GM10266 (cell line): ENCODE data around the gene CACNA1C.

Source experiments
- DNase-seq: peaks from one replicate; pipeline ENCODE4 v3.0.0; 2012; ENCODE audit errors: extremely low spot score
- TF ChIP-seq, protein P1 (sequence below): IDR thresholded peaks from 2 replicates; pipeline ENCODE4 v1.5.1; 2012; ENCODE audit warnings: mild to moderate bottlenecking, low read depth; ENCODE audit not compliant: control insufficient read depth, insufficient read depth; ENCODE audit errors: missing control alignments

CACNA1C gene

DNA sequence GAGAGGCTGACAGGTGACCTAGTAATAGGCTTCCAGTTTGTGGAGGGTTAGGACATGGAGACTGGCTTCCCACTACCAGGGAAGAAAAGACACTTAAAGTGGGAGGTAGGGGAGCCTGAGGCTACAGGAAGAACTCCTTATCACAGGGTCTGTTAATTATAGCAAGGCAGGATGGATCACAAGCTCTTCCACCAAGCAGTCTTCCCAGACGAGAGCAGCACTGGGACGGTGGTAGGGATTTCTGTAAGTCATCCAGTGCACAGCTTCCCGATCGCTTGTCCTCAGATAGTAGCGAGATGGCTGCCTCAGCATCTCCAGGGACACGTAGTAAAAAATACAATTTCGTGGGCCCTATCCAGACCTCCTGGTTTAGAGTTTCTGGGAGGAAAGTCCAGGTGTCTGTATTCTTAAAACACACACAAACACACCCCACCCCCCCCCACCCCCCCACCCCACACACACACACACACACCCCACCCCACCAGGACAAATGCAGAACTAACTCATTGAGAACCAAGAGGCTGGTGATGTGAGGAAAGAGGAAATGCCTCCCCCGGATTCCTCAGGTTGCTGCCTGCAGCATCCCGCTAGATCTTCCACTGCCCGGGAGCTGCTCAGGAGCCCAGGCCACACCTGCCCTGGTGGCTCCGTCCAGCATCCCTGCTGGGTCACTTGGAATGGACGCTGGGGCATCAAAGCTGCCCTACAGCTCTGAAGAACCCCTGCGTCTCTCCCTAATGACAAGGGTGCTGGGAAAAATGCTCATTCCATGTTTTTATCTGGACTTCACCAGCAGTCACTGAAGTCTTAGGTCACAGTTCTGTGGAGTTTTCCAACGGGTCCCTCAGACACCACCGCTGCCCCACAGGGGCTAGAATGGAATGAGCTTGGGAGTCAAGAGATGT is 307.2 kb downstream of the CACNA1C start:
- DNase-seq = no peak
- TF ChIP-seq, protein P1, sequence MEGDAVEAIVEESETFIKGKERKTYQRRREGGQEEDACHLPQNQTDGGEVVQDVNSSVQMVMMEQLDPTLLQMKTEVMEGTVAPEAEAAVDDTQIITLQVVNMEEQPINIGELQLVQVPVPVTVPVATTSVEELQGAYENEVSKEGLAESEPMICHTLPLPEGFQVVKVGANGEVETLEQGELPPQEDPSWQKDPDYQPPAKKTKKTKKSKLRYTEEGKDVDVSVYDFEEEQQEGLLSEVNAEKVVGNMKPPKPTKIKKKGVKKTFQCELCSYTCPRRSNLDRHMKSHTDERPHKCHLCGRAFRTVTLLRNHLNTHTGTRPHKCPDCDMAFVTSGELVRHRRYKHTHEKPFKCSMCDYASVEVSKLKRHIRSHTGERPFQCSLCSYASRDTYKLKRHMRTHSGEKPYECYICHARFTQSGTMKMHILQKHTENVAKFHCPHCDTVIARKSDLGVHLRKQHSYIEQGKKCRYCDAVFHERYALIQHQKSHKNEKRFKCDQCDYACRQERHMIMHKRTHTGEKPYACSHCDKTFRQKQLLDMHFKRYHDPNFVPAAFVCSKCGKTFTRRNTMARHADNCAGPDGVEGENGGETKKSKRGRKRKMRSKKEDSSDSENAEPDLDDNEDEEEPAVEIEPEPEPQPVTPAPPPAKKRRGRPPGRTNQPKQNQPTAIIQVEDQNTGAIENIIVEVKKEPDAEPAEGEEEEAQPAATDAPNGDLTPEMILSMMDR = no peak

- no peak for DNase-seq
- TF ChIP-seq, protein P1 = no peak
These were observed 307.9 kb downstream of the CACNA1C start for GRCh38 chr12:2360630-2361170.

DNA sequence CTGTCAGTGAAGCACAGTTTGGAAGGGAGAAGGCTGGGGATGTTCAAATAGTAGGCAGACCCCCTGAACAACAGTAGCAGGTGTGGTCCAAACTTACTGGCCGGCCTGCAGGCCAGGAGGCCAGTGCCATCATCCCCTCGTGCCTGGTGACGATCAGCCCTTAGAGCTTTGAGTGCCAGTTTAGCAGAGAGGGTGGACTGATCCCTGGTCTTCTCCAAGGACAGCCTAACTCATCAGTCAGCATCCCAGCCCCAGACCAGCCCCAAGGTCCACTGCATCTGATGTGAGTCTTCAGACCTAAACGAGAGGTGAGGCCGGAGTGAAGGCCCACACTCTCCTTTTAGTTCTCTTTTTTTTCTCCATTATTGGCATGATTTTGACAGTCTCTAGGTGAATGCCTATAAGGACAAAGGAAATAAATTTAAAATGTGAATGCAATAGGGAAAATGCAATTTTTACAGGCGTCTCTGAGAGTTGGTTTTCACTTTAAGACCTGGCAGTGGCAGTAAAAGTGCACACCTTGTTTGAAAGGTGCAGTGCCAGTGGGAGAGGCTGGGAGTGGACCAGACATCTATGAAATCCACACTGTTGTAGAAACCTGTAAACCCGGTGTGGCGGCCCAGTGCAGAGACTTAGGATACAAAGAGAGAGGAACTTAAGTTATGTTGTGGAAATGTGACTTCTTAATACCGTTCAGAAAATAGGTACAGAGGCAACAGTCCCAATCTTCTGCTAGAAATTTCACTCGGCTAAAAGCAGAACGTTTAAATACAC is 311.2 kb downstream of the CACNA1C start:
- DNase-seq = no peak
- TF ChIP-seq, protein P1 = no peak

DNA sequence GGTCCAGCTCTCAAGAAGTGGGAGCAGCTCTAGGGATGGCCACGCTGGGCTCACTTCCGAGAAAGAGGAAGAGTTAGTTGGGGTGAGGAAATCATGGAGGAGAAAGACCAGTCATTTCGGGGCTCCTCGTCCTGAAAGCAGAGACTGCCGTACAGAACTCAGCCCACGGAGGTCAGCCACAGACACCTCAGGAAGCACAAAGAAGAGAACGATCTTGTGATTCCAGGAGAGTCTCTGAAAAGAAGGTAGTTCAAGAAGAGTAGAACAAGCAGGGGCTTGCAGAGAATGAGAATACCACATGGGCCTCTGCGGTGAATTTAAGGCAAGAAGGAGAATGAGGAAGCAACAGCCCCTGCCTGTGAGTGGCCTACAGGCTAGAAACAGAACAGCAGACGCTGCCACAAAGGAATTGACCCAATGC is 311.9 kb downstream of the CACNA1C start:
- TF ChIP-seq, protein P1 = no peak
- no peak for DNase-seq

DNA sequence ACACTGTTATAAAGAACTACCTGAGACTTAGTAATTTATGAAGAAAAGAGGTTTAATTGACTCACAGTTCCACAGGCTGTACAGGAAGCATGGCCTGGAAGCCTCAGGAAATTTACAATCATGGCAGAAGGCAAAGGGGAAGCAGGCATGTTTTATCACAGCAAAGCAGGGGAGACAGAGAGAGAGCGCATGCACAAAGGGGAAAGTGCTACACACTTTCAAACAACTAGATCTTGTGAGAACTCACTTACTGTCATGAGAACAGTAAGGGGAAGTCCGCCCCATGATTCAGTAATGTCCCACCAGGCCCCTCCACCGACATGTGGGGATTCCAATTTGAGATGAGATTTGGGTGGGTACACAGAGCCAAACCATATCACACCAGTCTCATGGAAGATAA is 313.9 kb downstream of the CACNA1C start:
- TF ChIP-seq, protein P1 = no peak
- no peak for DNase-seq

DNA sequence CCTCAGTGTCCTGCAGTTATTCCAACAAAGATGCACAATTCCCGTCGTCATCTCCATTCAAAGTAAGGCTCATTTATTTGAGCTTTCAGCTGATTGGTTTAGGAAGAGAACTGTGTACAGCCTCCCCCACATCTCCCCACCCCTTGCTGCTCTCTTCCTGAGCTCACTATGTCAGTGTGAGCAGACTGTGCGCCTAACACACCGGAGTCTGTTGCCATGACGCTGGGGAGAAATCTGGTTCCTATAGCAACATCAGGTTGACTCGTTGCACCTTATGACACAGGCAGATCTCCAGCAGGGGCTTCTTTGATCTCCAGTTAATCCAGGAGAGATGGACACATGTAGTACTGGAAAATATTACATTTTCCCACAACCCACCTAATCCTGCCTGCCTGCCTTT is 319.4 kb downstream of the CACNA1C start:
- no peak for DNase-seq
- TF ChIP-seq, protein P1 = no peak
